Measurements from ENCODE around the gene KCNQ1. TPM values are rescaled to one million over a fixed set of nuclear protein-coding genes. Genes with fewer than 3 reads are reported as not detected.

Gene KCNQ1
- total RNA-seq, 1 donor from 2014 or later, result 10.7 TPM

DNA sequence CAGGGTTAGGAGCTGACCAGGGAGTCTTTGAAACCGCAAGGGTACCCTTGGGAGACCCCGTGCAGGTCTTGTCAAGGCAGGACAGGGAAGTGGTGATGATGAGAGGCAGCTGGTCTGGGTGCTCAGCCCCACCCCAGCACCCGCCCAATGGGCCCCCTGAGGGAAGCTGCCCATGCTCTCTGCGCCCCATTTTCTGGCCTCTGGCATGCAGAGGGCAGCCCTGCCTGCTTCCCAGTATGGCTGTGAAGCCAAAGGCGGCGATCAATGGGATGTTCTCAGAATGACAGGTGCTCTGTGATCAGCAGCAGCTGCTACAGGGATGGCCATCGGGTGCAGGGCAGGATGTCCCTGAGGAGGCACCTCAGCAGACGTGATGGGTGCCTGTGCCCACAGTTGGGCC is 386.1 kb downstream of the KCNQ1 start:
- DNase-seq (ENCODE audit: low spot score), result no peak

DNA sequence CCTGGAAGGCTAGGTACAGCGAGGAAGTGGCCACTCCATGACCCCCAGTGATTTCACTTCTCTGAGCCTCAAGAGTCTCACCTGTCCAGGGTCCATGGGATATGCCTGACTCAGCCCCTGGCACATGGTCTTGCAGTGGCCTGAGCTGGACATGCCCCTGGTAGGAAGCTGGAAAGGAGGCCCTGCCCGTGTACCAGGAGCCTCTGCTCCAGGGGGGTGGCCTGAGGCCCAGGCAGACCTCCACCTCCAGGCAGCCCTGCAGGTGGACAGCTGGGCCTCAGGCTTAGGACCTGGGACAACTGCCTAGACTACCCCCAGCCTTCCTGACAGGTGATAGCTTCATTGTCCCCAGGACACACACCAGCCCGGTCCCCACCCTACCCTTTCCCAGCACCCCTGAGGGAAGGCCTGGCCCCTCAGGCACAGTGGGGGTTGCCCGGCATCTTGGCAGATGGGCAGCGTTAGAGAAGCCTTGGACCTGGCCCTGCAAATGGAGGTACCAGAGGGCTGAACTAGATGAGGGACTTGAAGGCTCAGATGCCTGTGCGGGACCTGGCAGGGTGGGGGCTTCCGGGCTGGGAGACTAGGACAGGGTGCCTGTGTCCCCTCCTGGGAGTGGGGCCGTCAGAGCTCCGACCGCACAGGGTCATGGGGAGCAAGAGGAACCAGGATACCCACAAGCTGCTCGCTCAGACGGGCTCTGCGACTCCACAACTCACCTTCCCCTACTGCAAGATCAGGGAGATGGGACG is 387.1 kb downstream of the KCNQ1 start:
- no peak for DNase-seq (ENCODE audit: low spot score)

DNA sequence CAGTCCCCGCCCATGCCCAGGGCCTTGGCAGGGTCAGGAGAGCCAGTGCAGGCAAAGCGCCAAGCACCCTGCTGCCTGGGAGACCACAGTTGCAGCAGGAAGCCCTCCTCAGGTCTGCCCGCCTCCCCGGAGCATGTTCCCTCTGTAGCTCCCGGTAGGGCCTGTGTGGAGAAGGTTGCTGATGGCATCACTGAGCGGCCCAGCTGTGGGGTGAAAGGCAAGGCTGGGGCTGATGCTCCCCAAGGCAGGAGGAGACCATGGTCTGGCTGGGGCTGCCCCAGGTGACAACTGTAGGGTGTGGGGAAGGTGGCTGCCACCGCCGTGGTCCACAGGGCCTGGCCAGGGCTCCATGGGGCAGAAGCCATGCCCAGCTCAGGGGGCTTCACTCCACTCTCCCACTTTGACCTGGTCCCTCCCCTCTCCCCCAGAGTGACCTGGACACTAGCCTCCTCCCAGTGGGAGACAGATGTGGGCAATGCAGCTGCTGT is 387.8 kb downstream of the KCNQ1 start:
- DNase-seq (ENCODE audit: low spot score), result no peak

DNA sequence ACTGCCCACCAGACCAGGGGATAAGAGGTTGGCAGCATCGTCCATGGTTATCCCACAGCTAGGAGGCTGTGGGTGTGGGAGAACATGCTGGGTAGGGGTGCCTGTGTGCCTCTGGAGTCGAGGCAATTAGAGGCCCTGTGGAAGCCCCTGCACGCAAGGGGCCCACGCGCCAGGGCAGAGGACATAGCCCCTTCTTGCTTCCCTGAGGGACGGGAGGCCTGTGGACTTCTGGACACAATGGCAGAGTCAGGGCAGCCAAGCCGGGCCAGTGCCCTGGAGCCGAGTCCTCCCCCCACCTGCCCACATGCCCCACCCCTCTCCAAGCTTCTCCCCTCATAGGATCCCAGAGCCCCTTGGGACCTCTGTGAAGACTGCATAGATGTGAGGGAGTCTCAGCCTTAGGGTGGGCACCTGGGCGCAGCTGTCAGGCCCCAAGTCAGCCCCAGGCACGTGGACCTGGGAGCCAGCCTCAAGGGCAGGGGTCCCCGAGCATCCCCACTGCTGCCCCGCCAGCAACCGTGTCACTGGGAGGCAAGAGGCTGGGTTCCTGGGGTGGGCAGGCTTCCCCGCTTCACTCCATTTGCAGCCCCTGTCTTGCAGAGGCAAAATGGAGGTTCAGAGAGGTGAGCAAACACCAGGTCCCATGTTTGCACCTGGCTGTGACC is 388.4 kb downstream of the KCNQ1 start:
- no peak for DNase-seq (ENCODE audit: low spot score)

DNA sequence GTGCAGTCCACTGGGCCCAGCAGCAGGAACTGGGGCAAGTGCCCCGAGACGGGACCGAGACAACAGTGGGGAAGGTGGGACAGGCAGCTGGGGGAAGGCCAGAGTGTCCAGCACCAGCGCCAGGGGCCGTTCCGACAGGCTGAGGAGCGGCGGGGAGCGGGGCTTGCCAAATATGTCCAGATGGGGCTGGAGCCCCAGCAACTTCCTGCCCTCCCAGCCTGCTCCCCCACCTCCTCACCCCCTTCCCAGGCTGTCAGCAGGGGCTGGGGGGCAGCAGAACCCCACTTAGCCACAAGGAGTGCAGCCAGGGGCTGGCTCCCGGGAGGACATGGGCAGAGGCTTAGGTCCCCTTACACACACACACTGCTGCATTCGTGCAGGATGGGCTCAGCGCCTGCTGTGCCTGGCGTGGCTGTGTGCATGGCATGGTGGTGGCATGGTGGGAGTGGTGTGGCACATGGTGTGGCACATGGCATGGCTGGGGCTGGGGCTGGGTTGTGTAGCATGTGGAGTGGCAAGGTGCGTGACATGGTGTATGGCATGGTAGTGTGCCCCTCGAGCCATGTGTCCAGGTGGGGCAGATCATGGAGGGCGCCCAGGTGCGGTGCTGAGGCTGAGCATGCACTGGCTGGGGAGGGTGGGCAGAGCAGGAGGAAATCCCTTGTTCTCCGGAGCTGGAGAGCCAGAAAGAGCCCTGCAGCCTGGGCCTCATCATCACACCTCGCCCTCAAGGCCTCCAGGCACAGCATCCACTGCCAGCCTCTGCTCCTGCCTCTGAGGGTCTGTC is 389.1 kb downstream of the KCNQ1 start:
- no peak for DNase-seq (ENCODE audit: low spot score)

DNA sequence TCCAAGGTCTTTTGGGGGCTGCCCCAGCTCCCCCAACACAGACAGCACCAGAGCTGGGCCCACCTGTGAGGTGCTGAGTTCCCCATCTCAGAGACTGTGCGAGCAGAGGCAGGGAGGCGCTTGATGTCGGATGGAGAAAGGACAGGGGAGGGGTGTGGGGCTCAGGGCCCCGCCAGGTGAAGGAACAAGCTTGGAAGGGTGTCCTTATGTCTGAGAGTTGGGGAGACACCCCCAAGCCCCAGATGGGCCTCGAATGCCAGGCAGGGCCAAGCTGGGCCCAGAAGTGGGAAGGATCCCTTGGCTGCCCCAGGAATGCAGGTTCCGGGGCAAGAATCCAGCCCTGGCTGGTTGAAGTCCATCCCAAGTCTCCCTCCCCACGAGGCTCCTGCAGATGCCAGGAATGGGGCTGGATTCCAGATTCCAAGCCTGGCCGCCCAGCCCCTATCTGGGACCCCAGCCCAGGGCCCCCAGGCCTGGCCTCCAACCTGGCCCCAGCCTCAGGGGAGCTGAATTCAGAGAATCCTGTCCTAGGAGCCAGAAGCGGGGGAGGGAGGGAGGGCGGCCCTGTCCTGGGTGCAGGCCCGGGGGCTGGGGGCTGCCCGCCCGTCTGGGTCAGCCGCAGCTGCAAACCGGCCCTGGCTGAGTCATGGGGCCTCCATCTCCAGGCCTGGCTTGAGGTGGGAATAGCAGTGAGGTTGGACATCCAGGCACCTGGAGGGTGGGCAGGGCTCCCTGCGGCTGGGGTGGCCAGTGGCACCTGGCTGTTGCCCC is 389.9 kb downstream of the KCNQ1 start:
- no peak for DNase-seq (ENCODE audit: low spot score)

DNA sequence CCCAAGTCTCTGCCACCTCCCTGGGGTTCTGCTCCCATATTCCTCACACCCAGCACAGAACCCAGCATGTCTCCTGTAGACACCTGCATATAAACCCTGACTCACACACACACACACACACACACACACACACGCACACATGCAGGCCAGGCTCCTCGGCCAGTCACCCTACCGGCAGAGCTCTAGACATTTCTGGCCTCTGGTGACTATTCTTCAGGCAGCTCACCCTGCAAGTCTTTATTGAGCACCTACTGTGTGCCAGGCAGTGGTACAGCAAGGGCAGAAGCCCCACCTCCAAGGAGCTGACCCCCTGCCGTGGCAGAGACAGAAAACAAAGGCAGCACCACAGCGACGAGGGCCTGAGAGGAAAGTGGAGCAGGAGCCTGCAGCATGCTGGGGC is 390.5 kb downstream of the KCNQ1 start:
- DNase-seq (ENCODE audit: low spot score), result no peak

DNA sequence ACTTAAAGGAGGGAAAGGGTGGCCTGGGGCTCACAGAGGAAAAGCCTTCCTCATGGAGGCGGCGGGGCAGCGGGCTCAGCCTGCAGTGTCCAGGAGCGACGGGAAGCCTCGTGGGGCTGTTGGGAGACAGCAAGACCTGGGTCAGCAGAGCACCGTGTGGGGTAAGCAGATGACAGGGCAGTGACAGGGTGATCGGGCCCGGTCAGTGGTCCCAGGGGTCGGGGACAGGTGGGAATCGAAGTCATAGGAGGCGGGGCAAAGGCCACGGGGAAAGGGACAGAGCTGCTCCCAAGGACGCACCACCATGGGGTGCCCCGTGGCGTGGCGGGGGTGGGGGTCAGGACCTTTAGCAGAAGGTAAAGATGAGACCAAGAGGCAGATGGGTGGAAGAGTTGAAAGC is 390.9 kb downstream of the KCNQ1 start:
- DNase-seq (ENCODE audit: low spot score), result no peak

DNA sequence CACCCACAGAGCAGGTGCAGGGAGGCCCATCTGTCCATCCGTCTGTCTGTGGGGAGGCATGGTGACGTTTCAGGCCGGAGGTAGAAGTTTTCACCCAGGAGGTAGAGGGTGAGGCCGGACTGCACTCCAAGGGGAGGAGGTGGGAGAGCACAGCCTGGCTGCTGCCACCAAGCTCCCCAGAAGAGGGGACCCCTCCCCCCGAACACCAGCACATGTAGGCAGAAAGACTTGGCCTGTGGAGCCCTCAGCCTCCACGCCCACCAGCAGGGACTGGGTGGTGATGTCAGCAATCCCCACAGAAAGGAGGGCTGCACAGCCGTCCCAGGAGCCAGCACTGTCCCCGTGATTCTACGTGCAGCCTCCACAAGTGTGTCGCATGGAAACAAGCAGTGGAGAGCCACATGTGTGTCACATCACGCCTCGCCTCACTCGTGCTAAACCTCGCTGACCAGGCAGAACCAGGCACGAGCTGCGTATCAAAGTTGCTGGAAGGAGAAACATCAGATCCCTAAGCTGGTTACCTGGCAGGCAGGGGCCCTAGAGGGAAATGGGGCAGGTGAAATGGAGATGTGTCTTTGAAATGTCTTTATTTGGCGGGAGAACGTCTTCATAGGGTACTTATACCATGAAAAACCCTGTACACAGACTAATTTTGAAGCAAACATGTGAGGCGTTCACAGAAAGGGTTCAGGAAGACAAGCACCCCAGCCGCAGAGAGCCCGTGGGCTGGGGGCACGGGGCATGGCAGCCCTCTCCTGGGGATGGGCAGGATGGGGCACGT is 391.7 kb downstream of the KCNQ1 start:
- DNase-seq (ENCODE audit: low spot score), result no peak

DNA sequence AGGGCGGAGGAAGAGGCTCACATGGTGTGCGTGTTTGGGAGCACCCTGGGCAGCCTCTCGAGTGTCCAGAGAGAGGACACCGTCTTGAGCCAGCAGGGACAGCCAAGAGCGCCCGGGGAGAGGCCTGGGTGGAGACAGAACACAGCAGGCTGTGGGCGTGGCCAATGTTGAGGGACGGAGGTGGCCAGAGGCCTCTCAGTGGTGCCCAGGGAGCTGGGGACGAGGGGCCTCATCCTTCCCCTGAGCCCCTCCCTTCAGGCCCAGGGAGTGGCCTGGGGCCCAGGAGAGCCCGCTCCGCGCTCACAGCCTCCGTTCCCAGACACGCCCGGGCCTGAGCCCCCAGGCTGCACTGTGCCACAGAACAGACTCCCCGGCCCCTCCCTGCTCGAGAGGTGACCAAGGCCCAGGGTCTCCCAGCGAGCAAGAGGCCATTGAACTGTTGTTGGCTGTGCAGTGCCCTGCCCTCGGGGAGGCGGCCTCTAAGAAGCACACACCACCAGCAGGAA is 392.3 kb downstream of the KCNQ1 start:
- DNase-seq (ENCODE audit: low spot score), result no peak

DNA sequence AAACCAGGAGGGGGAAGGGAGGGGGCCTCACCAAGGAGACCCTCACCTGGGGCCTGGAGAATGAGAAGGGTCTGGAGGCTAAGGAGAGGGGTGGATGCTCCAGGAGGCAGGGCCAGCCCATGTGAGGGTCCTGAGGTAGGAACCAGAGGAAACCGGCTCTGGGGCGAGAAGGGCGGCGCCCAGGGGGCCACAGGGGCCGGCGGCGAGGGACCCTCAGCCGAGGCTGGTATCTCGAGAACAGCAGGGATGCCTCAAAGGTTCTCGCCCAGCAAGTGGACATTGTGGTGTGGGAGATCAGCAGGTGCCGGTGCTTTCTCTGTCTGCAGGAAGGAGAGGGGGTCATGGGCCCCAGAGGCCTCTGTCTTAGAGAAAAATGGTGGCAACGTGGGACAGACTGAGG is 392.8 kb downstream of the KCNQ1 start:
- no peak for DNase-seq (ENCODE audit: low spot score)

DNA sequence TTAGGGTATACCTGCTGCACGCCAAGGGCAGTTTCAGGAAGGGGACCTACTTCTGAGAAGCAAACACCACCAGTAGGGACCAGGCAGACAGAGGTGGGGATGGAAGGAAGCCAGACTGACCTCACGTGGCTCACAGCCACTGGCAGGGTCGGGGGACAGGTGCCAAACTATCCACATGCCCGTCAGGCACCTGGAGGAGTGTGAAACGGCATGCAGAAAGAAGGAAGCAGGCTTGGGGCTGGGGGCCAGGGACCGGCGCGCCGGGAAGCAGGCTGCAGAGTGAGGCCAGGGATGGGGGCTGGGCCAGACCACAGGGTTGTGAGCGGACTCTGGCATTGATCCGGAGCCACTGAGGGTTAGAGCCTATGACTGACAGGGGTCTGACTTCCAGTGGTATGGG is 393.3 kb downstream of the KCNQ1 start:
- no peak for DNase-seq (ENCODE audit: low spot score)

DNA sequence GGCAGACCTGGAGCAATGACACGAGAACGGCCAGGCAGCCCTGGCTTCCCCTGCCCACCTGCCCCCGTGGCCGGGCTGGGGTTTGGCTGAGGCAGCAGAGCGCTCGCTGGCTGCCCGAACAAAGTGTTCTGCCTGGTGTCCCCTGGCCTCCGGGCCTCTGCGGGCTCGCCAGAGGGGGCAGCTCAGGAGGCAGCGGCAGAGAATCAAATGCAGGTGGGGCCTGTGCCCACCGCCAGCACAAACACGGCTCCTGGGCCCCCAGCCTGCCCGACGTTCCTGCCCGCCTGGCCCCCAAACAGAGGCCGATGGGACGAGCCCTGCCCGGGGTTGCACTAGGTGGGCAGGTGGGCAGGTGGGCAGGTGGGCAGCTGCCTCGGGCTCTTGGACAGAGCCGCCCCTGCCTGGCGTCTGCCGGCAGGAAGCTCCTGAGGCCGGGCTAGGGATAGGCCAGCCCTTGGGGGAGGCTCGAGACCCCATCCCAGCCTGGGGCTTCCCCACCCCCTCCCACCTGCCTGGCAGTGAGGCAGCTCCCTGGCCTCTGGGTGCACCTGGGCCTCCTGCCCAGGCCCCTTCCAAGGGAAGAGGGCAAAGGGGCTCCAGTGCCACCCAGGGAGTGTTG is 394.0 kb downstream of the KCNQ1 start:
- DNase-seq (ENCODE audit: low spot score), result no peak

DNA sequence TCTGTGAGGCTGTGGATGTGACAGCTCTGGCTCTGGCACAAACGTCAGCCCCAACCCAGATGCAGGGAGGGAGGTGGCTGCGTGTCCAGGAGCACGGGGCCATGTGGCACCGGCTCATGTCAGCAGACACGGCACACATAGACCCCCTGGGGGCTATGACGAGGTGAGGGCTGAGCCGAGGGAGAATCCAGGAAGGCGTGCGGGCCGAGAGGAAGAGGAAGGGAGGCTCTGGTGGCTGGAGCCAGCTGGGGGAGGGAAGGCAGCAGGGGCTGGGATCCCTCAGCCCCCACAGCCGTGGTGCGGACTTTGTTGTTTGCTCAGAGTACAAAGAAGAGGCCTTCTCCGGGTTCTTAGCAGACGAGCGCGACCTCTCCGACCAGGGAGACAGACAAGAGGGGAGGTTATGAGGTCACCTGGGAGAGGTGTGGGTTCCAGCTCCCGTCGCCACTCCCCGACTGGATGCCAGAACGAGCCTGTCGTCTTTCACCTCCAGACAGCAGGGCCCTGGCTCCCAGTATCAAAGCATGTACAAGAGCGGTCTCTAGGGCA is 394.7 kb downstream of the KCNQ1 start:
- no peak for DNase-seq (ENCODE audit: low spot score)

DNA sequence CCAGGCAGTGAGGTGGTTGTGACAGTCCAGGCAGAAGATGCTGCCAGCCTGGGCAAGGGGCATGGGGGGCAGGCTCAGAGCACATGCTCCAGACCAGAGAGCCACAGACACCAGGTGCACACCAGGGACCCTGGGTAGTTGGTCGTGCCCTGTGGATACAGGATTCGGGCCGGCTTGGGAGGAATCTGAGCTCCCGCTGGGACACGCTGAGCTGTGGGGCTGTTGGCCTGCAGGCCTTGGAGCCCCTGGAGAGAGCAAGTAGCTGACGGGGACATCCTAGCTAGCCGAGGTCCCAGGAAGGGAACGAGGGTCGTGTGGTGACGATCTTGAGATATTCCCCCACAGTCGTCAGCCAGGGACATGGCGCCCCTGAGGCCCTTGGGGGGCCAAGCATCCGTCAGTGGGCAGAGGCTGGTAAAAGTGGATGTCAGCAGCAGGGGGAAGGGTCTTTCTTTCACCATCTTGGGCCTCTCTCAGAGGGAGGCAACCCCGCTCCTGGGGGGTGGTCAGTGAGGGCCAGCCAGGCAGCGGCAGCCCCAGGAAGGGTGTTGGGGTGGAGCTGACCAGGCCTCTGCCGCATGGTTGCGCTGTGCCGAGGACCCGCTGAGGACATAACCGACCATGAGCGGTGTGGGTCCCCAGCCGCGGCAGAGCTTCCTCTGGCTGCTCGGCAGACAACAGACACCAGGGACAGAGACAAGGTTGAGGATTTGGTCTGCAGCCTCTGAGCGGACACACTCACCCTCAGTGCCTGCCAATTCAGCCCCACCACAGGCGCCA is 396.8 kb downstream of the KCNQ1 start:
- DNase-seq (ENCODE audit: low spot score), result no peak

DNA sequence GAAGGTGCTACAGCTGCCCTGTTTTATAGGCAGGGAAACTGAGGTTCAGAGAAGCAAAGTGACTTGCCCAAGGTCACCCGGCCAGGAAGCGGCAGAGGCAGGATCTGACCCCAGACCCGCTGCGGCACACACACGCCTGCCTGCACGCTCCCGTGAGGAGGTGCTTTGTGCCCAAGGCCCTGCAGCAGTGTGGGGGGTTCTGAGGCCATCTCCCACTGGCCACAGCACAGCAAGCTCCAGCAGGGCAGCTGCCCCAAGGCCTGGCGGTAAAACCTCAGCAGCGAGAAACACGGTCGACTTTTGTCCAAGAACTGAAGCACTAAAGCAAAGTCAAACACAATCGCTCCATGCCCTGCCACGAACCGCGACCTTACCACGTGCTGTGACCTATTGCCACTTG is 398.1 kb downstream of the KCNQ1 start:
- DNase-seq (ENCODE audit: low spot score), result no peak

DNA sequence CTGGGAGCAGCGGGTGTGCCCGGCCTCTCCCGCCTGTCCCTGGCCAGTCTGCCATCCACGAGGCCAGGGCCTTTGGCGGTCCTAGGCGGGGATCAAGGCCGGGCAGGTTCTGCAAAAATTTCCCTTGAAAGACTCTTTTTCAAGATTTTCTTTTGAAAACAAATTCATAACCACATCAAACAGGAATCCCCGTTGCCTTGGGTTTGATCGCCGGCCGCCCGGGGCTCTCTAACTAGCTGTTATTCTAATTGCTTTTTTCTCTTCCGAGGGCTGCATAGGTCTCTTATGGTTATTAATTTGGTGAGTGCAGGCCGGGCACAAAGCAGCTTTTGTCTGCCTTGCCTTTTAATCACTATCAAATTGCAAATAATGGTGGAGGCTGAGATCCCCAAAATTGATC is 398.7 kb downstream of the KCNQ1 start:
- DNase-seq (ENCODE audit: low spot score), result no peak

DNA sequence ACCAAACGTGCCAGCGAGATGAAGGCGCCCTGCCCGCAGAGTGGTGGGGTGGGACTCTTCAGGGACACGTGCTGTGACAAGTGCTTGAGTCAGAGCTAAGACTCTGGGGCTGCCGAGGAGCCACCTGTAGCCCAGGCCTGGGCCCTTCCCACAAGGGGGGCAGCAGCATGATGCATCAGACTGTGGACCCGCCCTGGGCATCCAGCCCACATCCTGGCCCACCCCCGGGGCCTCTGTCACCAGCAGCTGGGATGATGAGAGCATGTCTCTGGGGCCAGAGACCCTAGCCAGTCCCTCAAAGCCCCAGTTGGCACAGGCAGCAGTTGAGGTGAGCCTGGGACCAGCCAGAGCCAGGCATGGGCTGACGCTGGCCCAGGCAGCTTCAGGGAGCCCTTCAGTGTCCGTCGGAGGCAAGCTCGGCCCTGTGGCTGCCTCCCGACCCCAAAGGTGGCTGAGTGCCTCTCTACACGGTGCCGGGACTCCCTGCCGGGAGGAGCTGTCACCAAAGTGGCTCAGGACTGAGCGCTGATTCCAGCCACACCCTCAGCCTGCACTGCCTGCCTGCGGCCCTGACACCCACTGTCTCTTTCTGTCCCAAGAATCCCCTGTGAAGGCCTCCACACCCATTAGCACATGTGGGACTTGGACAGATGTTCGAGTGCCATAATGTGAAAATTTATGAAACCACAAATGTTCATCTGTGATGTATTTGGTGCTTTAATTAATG is 399.5 kb downstream of the KCNQ1 start:
- no peak for DNase-seq (ENCODE audit: low spot score)
